ENCODE measurements around the gene SCN2A.
A peak's percentile ranks its signal among the peaks of the same experiment; 100 is the strongest.

Gene SCN2A

DNA sequence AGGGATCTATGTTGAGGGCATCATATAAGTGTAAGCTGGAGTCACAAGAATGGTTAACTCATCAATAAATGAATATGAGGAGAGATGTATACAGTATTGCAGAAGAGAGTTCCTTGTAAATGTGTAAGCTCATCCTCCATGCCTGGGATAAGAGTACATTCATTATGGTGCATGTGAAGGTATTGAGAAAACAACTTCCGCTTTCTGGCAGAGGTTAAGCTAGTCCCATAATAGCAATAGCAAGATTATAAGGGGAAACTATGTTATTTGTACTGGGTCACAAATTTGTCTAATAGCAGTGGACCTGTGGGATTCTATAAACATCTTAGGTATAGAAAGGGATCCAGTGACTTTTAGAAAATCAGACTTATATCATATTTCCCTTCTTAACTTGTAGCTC, 44.1 kb downstream of the SCN2A start:
- no peak overlapping the region for H3K27ac ChIP-seq (ENCODE audit: low read depth, low read length)
- H3K36me3 ChIP-seq (ENCODE audit: control insufficient read depth, insufficient read depth, low read length): no peaks in the 10 kb centered on the region
- H3K27me3 ChIP-seq (ENCODE audit: control insufficient read depth, insufficient read depth, low read length): no peaks in the 10 kb centered on the region
- no peak overlapping the region for H3K4me3 ChIP-seq (ENCODE audit: low read depth, low read length)
- H3K9ac ChIP-seq (ENCODE audit: low read length): no peak overlapping the region
- no peaks in the 10 kb centered on the region for H3K4me1 ChIP-seq (ENCODE audit: control insufficient read depth, insufficient read depth, low read length)
- H3K9me3 ChIP-seq (ENCODE audit: control insufficient read depth, insufficient read depth, low read depth, low read length): no peaks in the 10 kb centered on the region

GRCh38 chr2:165287094-165287778, 48.0 kb downstream of the SCN2A start:
- Histone ChIP-seq H3K9me3 (ENCODE audit: control insufficient read depth, insufficient read depth, low read depth, low read length) (no peaks in the 10 kb centered on the region), H3K9ac (ENCODE audit: low read length) (no peak overlapping the region), H3K4me1 (ENCODE audit: control insufficient read depth, insufficient read depth, low read length) (no peaks in the 10 kb centered on the region), H3K27me3 (ENCODE audit: control insufficient read depth, insufficient read depth, low read length) (no peaks in the 10 kb centered on the region), H3K27ac (ENCODE audit: low read depth, low read length) (no peak overlapping the region), H3K36me3 (ENCODE audit: control insufficient read depth, insufficient read depth, low read length) (no peaks in the 10 kb centered on the region), H3K4me3 (ENCODE audit: low read depth, low read length) (no peak overlapping the region)

DNA sequence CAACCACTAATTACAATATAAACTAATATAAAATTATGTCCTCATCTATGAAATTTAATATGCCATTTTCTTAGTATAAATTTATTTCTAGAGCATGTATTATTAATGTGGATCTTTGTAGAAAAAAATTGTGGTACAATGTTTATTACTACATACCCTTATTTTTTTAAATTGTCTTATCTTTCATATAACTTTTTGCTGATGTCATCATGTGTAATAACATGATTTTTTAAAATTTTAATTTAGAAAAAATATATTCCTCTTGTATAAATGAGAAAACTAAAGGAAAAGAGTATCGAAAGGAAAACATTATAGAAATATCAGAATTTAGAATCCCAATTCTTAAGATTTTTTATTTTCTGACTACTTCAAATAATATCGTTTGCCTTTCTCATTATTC, 49.9 kb downstream of the SCN2A start:
- no peak overlapping the region for H3K4me3 ChIP-seq (ENCODE audit: low read depth, low read length)
- peaks cover 4% of the 10 kb centered on the region; the same call in 1 of the 2 replicates for H3K4me1 ChIP-seq (ENCODE audit: control insufficient read depth, insufficient read depth, low read length)
- H3K36me3 ChIP-seq (ENCODE audit: control insufficient read depth, insufficient read depth, low read length): no peaks in the 10 kb centered on the region
- H3K27me3 ChIP-seq (ENCODE audit: control insufficient read depth, insufficient read depth, low read length): no peaks in the 10 kb centered on the region
- no peaks in the 10 kb centered on the region for H3K9me3 ChIP-seq (ENCODE audit: control insufficient read depth, insufficient read depth, low read depth, low read length)
- no peak overlapping the region for H3K9ac ChIP-seq (ENCODE audit: low read length)
- no peak overlapping the region for H3K27ac ChIP-seq (ENCODE audit: low read depth, low read length)

DNA sequence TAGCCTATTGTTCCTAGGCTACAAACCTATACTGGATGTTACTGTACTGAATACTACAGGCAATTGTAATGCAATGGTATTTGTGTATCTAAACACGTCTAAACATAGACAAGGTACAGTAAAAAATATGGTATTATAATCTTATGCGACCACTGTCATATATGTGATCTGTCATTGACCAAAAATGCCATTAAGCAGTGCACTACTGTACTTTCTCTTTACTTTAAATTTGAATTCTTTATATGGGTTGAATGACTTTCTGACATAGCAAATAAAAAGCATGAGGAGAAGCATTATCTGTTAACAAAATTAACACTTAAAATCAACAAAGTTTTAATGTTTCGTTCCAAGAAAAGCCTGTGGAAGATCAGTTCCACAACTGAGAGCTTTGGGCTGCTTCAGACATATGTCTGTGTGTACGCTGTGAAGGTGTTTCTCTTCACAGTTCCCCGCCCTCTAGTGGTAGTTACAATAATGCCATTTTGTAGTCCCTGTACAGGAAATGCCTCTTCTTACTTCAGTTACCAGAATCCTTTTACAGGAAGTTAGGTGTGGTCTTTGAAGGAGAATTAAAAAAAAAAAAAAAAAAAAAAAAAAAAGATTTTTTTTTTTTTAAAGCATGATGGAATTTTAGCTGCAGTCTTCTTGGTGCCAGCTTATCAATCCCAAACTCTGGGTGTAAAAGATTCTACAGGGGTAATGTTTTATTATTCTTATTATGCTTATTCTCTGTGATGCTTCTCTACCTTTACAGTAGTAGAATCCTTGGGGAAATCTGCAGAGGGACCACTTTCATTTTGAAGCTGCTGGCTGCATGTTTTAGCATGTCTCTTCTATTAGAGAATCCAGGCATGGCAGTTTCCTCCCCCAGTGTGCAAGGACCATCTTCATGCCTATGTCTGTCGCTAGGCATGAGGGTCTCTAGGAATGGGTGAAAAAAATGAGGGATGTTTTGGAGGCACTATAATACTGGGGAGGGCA, 54.5 kb downstream of the SCN2A start:
- H3K9me3 ChIP-seq (ENCODE audit: control insufficient read depth, insufficient read depth, low read depth, low read length): no peaks in the 10 kb centered on the region
- H3K27me3 ChIP-seq (ENCODE audit: control insufficient read depth, insufficient read depth, low read length): no peaks in the 10 kb centered on the region
- H3K27ac ChIP-seq (ENCODE audit: low read depth, low read length): no peak overlapping the region
- no peaks in the 10 kb centered on the region for H3K36me3 ChIP-seq (ENCODE audit: control insufficient read depth, insufficient read depth, low read length)
- H3K4me1 ChIP-seq (ENCODE audit: control insufficient read depth, insufficient read depth, low read length): peaks cover 4% of the 10 kb centered on the region
- no peak overlapping the region for H3K9ac ChIP-seq (ENCODE audit: low read length)
- H3K4me3 ChIP-seq (ENCODE audit: low read depth, low read length): peak overlapping the region; percentile 13; the same call in 1 of the 2 replicates

DNA sequence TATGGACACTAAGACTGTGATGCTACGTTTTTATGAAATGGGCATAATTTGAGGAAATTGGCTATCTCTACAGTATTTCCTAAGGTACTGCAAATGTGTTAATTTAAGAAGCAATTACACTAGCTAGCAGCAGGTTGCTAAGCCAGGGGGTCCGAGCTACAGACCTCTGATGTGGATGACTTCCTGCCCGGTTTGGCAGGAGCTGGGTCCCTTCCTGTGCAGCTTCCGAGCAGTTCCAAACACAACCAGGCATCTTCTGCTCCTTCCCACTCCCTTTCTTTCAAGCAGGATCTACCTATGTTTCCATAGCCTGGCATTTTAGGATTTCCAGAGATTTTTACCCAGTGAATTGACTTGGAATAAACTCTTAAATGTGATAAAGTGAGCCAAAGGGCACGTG, 55.7 kb downstream of the SCN2A start:
- H3K27me3 ChIP-seq (ENCODE audit: control insufficient read depth, insufficient read depth, low read length): no peaks in the 10 kb centered on the region
- no peak overlapping the region for H3K9ac ChIP-seq (ENCODE audit: low read length)
- no peaks in the 10 kb centered on the region for H3K9me3 ChIP-seq (ENCODE audit: control insufficient read depth, insufficient read depth, low read depth, low read length)
- H3K4me1 ChIP-seq (ENCODE audit: control insufficient read depth, insufficient read depth, low read length): peaks cover 4% of the 10 kb centered on the region
- no peak overlapping the region for H3K27ac ChIP-seq (ENCODE audit: low read depth, low read length)
- H3K4me3 ChIP-seq (ENCODE audit: low read depth, low read length): no peak overlapping the region
- no peaks in the 10 kb centered on the region for H3K36me3 ChIP-seq (ENCODE audit: control insufficient read depth, insufficient read depth, low read length)

- no peaks in the 10 kb centered on the region for H3K36me3 ChIP-seq (ENCODE audit: control insufficient read depth, insufficient read depth, low read length)
- peaks cover 4% of the 10 kb centered on the region for H3K4me1 ChIP-seq (ENCODE audit: control insufficient read depth, insufficient read depth, low read length)
- no peaks in the 10 kb centered on the region for H3K27me3 ChIP-seq (ENCODE audit: control insufficient read depth, insufficient read depth, low read length)
- no peaks in the 10 kb centered on the region for H3K9me3 ChIP-seq (ENCODE audit: control insufficient read depth, insufficient read depth, low read depth, low read length)
- no peak overlapping the region for H3K9ac ChIP-seq (ENCODE audit: low read length)
- H3K4me3 ChIP-seq (ENCODE audit: low read depth, low read length): no peak overlapping the region
- no peak overlapping the region for H3K27ac ChIP-seq (ENCODE audit: low read depth, low read length)
Measured at GRCh38 chr2:165295643-165296042, 56.4 kb downstream of the SCN2A start.

DNA sequence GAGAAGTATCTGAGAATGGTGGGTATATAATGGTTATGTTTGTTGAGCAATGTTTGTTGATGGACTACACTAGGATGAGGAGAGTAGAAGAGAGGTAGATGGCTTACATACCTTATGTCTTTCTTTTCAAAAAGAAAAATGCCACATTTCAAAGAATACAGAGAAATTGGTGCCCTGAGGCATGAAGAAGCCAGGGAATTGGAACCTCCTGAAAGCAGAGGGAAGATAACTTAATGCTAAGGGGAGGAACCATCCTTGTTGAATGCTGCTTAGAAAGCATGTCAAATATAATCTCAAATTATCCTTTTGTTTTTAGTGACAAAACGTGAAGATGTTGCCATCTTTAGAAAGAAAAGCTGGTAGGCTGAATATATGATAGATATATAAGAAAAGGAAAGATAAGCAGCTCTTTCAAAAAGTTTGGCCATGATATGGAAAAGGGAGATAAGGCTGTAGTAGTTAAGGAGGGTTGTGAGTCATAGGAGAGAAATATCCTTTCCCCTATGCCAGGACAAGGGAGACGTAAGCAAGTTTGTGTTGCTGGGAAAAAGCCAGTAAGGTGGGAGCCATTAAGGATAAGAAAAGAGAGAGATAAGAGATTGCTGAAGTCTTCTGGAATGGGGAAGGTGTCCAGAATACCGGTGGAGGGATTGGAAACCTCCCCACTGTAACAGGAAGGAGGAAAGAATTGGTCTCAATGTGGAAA, 66.3 kb downstream of the SCN2A start:
- no peak overlapping the region for H3K4me3 ChIP-seq (ENCODE audit: low read depth, low read length)
- H3K27me3 ChIP-seq (ENCODE audit: control insufficient read depth, insufficient read depth, low read length): no peaks in the 10 kb centered on the region
- H3K9me3 ChIP-seq (ENCODE audit: control insufficient read depth, insufficient read depth, low read depth, low read length): no peaks in the 10 kb centered on the region
- no peak overlapping the region for H3K27ac ChIP-seq (ENCODE audit: low read depth, low read length)
- no peak overlapping the region for H3K9ac ChIP-seq (ENCODE audit: low read length)
- peaks cover 4% of the 10 kb centered on the region; the same call in 1 of the 2 replicates for H3K4me1 ChIP-seq (ENCODE audit: control insufficient read depth, insufficient read depth, low read length)
- no peaks in the 10 kb centered on the region for H3K36me3 ChIP-seq (ENCODE audit: control insufficient read depth, insufficient read depth, low read length)

GRCh38 chr2:165307317-165307716, 68.1 kb downstream of the SCN2A start:
- Histone ChIP-seq H3K9ac (ENCODE audit: low read length) (no peak overlapping the region), H3K36me3 (ENCODE audit: control insufficient read depth, insufficient read depth, low read length) (no peaks in the 10 kb centered on the region)

DNA sequence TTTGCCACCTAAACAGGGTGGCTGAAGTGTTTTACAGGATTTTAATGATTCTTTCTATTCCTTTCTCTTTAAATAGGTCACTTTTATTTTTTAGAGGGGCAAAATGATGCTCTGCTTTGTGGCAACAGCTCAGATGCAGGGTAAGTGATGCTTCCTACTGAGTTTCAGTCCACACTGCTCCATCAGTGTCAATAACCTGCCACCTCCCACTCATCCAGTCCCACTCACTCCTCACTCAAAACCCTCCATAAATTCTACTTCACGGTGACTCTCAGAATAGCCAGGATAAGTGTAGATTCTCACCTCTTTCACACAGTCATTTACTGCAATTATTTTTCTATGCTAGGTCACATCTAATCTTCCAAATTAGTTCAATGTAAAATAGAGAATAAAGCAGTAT, 72.7 kb downstream of the SCN2A start:
- H3K36me3 ChIP-seq (ENCODE audit: control insufficient read depth, insufficient read depth, low read length): no peaks in the 10 kb centered on the region
- no peak overlapping the region for H3K27ac ChIP-seq (ENCODE audit: low read depth, low read length)
- H3K9ac ChIP-seq (ENCODE audit: low read length): no peak overlapping the region
- no peak overlapping the region for H3K4me3 ChIP-seq (ENCODE audit: low read depth, low read length)
- H3K9me3 ChIP-seq (ENCODE audit: control insufficient read depth, insufficient read depth, low read depth, low read length): no peaks in the 10 kb centered on the region
- H3K27me3 ChIP-seq (ENCODE audit: control insufficient read depth, insufficient read depth, low read length): no peaks in the 10 kb centered on the region
- H3K4me1 ChIP-seq (ENCODE audit: control insufficient read depth, insufficient read depth, low read length): no peaks in the 10 kb centered on the region

More at GRCh38 chr2:165307317-165307716, 68.1 kb downstream of the SCN2A start:
- Histone ChIP-seq H3K4me3 (ENCODE audit: low read depth, low read length) (no peak overlapping the region), H3K4me1 (ENCODE audit: control insufficient read depth, insufficient read depth, low read length) (peaks cover 4% of the 10 kb centered on the region; the same call in 1 of the 2 replicates), H3K27me3 (ENCODE audit: control insufficient read depth, insufficient read depth, low read length) (no peaks in the 10 kb centered on the region), H3K9me3 (ENCODE audit: control insufficient read depth, insufficient read depth, low read depth, low read length) (no peaks in the 10 kb centered on the region), H3K27ac (ENCODE audit: low read depth, low read length) (no peak overlapping the region)

DNA sequence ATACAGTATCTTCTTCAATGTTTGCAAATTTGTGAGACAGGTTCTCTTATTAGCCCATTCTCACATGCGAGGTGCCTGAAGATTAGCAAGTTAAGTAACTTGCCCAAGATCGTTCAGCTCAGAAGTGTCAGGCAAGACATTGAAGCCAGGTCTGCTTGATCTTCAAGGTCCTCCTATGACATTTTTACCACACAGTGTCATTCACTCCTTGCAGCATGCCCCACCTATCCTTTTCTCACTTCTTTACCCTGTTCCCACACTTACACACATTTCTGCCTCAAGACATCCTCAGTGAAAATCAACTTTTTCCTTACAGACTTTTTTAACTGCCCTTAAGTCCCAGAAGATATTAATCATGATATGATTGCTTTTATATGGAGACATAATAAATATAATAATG, 73.8 kb downstream of the SCN2A start:
- Histone ChIP-seq H3K36me3 (ENCODE audit: control insufficient read depth, insufficient read depth, low read length) (no peaks in the 10 kb centered on the region), H3K27me3 (ENCODE audit: control insufficient read depth, insufficient read depth, low read length) (no peaks in the 10 kb centered on the region), H3K27ac (ENCODE audit: low read depth, low read length) (no peak overlapping the region), H3K4me3 (ENCODE audit: low read depth, low read length) (no peak overlapping the region), H3K4me1 (ENCODE audit: control insufficient read depth, insufficient read depth, low read length) (no peaks in the 10 kb centered on the region), H3K9ac (ENCODE audit: low read length) (no peak overlapping the region), H3K9me3 (ENCODE audit: control insufficient read depth, insufficient read depth, low read depth, low read length) (no peaks in the 10 kb centered on the region)

Measured in HUES6 (cell line).